GM12891 (cell line): ENCODE data around the gene AMMECR1.

Experiments
- POLR2A ChIP-seq: IDR thresholded peaks from 2 replicates; pipeline ENCODE4 v1.6.1; 2011; ENCODE audit warnings: low read depth, low read length, control low read depth
- POLR2AphosphoS5 ChIP-seq: IDR thresholded peaks from 2 replicates; pipeline ENCODE4 v1.6.1; 2011; ENCODE audit warnings: low read depth, low read length, control low read depth
- SPI1 ChIP-seq: IDR thresholded peaks from 2 replicates; pipeline ENCODE4 v1.6.1; 2011; ENCODE audit warnings: low read depth, low read length, control low read depth
- TAF1 ChIP-seq: IDR thresholded peaks from 2 replicates; pipeline ENCODE4 v1.6.1; 2011; ENCODE audit warnings: low read depth, low read length, control low read depth

DNA sequence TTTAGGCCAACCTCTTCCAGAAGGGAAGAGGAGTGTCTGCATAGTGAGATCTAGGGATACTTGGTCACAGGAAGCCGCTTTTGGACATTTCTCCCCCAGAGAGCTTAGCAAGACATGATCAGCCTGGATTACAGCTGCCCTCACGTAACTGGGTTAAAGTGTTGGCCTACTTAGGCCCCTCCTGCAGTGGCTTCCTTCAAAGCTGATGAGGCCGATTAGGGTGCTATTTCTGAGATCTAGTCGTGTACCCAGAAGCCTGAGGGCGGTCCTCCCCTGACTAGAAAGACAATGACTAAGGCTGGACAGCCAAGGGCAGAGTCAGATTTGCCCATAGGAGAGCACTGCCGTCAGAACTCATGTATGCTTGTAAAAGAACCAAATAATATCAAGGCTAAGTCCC lies 135.0 kb downstream of the AMMECR1 start:
- TF ChIP-seq POLR2A (no peak), SPI1 (no peak), POLR2AphosphoS5 (no peak), TAF1 (no peak)
